HEK293T (cell line): ENCODE measurements around the gene FBN1.

ENCODE experiments used
- CTCF ChIA-PET: fragments of 350-600 bp; formaldehyde crosslinking; extraction: SDS; loops from one replicate; lab custom pipeline; 2021; ENCODE audit warnings: antibody characterized with exemption, inconsistent platforms; lab: Yijun Ruan, JAX
- POLR2A ChIA-PET: fragments of 350-600 bp; formaldehyde crosslinking; extraction: SDS; loops from one replicate; lab custom pipeline; 2020; ENCODE audit warnings: antibody characterized with exemption, inconsistent platforms; lab: Yijun Ruan, JAX
- DNase-seq: peaks from one replicate; pipeline ENCODE4 v3.0.0; 2012; ENCODE audit warnings: mixed read lengths; ENCODE audit errors: extremely low spot score
- ARNT ChIP-seq: fragments of 450-650 bp; IDR thresholded peaks from 2 replicates; pipeline ENCODE4 v1.6.1; 2017; ENCODE audit warnings: mild to moderate bottlenecking
- BHLHE40 ChIP-seq: fragments of 450-650 bp; IDR thresholded peaks from 2 replicates; pipeline ENCODE4 v1.6.1; 2016; ENCODE audit warnings: mild to moderate bottlenecking, moderate library complexity, borderline replicate concordance
- CTBP1 ChIP-seq: fragments of 450-650 bp; IDR thresholded peaks from 2 replicates; pipeline ENCODE4 v1.6.1; 2016; ENCODE audit warnings: borderline replicate concordance
- ELF4 ChIP-seq: fragments of 450-650 bp; IDR thresholded peaks from 2 replicates; pipeline ENCODE4 v1.6.1; 2017; ENCODE audit warnings: antibody characterized with exemption
- FOXA1 ChIP-seq: fragments of 450-650 bp; IDR thresholded peaks from 2 replicates; pipeline ENCODE4 v1.6.1; 2016; ENCODE audit warnings: mild to moderate bottlenecking
- FOXK2 ChIP-seq: fragments of 450-650 bp; IDR thresholded peaks from 2 replicates; pipeline ENCODE4 v1.6.1; 2016; ENCODE audit warnings: mild to moderate bottlenecking
- FOXM1 ChIP-seq: fragments of 450-650 bp; IDR thresholded peaks from 2 replicates; pipeline ENCODE4 v1.6.1; 2017; ENCODE audit warnings: mild to moderate bottlenecking, borderline replicate concordance
- HDGF ChIP-seq: fragments of 450-650 bp; IDR thresholded peaks from 2 replicates; pipeline ENCODE4 v1.6.1; 2017; ENCODE audit warnings: antibody characterized with exemption, borderline replicate concordance
- L3MBTL2 ChIP-seq: fragments of 450-650 bp; conservative IDR thresholded peaks from 2 replicates; pipeline ENCODE4 v1.6.1; 2016; ENCODE audit warnings: mild to moderate bottlenecking
- LEF1 ChIP-seq: fragments of 450-650 bp; IDR thresholded peaks from 2 replicates; pipeline ENCODE4 v1.6.1; 2017; ENCODE audit warnings: mild to moderate bottlenecking, borderline replicate concordance
- NFRKB ChIP-seq: fragments of 450-650 bp; IDR thresholded peaks from 2 replicates; pipeline ENCODE4 v1.6.1; 2016; ENCODE audit warnings: mild to moderate bottlenecking, moderate library complexity
- PKNOX1 ChIP-seq: fragments of 450-650 bp; IDR thresholded peaks from 2 replicates; pipeline ENCODE4 v1.6.1; 2016
- SP1 ChIP-seq: fragments of 450-650 bp; IDR thresholded peaks from 2 replicates; pipeline ENCODE4 v1.6.1; 2017
- SUZ12 ChIP-seq: fragments of 450-650 bp; IDR thresholded peaks from 2 replicates; pipeline ENCODE4 v1.6.1; 2016; ENCODE audit warnings: mild to moderate bottlenecking
- TARDBP ChIP-seq: fragments of 450-650 bp; IDR thresholded peaks from 2 replicates; pipeline ENCODE4 v1.6.1; 2016
- ZNF384 ChIP-seq: fragments of 450-650 bp; IDR thresholded peaks from 2 replicates; pipeline ENCODE4 v1.6.1; 2016

Gene FBN1

GRCh38 chr15:48554112-48554511 lies 91.4 kb downstream of the FBN1 start:
- POLR2A ChIA-PET: no interaction called here
- no peak for DNase-seq
- TF ChIP-seq FOXM1 (no peak), BHLHE40 (no peak), SUZ12 (no peak), FOXA1 (no peak), NFRKB (no peak), PKNOX1 (no peak), ELF4 (no peak), ZNF384 (no peak), TARDBP (no peak), ARNT (no peak), LEF1 (no peak), SP1 (no peak), HDGF (no peak), CTBP1 (no peak), FOXK2 (no peak), L3MBTL2 (no peak)
- CTCF ChIA-PET: no interaction called here

GRCh38 chr15:48553559-48553958 lies 92.0 kb downstream of the FBN1 start:
- TF ChIP-seq L3MBTL2: no peak
- TF ChIP-seq SP1: no peak
- no peak for TF ChIP-seq CTBP1
- ChIA-PET CTCF (no interaction called here), POLR2A (no interaction called here)
- DNase-seq: no peak

- POLR2A ChIA-PET: no interaction called here
- DNase-seq: no peak
- no peak for TF ChIP-seq BHLHE40
- TF ChIP-seq PKNOX1: no peak
- TF ChIP-seq NFRKB: no peak
- no peak for TF ChIP-seq FOXM1
- TF ChIP-seq SP1: no peak
- no peak for TF ChIP-seq HDGF
- no peak for TF ChIP-seq ARNT
- TF ChIP-seq TARDBP: no peak
- no peak for TF ChIP-seq CTBP1
- no peak for TF ChIP-seq ELF4
- TF ChIP-seq FOXK2: no peak
- no peak for TF ChIP-seq LEF1
- CTCF ChIA-PET: no interaction called here
These were observed 94.5 kb downstream of the FBN1 start for GRCh38 chr15:48550822-48551525.

GRCh38 chr15:48548455-48548854 lies 97.1 kb downstream of the FBN1 start:
- no peak for DNase-seq
- ChIA-PET POLR2A (no interaction called here), CTCF (no interaction called here)
- TF ChIP-seq L3MBTL2: no peak
- TF ChIP-seq ARNT: no peak
- no peak for TF ChIP-seq CTBP1
- no peak for TF ChIP-seq ZNF384
- no peak for TF ChIP-seq NFRKB
- TF ChIP-seq ELF4: no peak
- no peak for TF ChIP-seq FOXA1
- no peak for TF ChIP-seq PKNOX1
- TF ChIP-seq HDGF: no peak
- TF ChIP-seq SUZ12: no peak
- no peak for TF ChIP-seq TARDBP
- TF ChIP-seq BHLHE40: no peak
- TF ChIP-seq FOXM1: no peak
- TF ChIP-seq FOXK2: no peak
- TF ChIP-seq LEF1: no peak

- DNase-seq: no peak
- POLR2A ChIA-PET: no interaction called here
- CTCF ChIA-PET: no interaction called here
These were observed 98.2 kb downstream of the FBN1 start for GRCh38 chr15:48547286-48547685.

More at GRCh38 chr15:48547286-48547685, 98.2 kb downstream of the FBN1 start:
- TF ChIP-seq HDGF: no peak
- TF ChIP-seq NFRKB: no peak
- no peak for TF ChIP-seq SP1
- no peak for TF ChIP-seq PKNOX1
- TF ChIP-seq SUZ12: no peak
- TF ChIP-seq ELF4: no peak
- TF ChIP-seq L3MBTL2: no peak
- TF ChIP-seq ARNT: no peak
